Dedifferentiated amniotic fluid mesenchymal stem cell (primary cell): ENCODE measurements around the gene ELAVL1.
A peak's percentile ranks its signal among the peaks of the same experiment; 100 is the strongest.

Experiments used
- DNase-seq: peaks from one replicate; pipeline ENCODE4 v3.0.0-alpha.2; 2016; ENCODE audit errors: extremely low spot score

ELAVL1 gene

GRCh38 chr19:8021374-8021773 lies 15.9 kb upstream of the ELAVL1 start:
- DNase-seq, result no peak

DNA sequence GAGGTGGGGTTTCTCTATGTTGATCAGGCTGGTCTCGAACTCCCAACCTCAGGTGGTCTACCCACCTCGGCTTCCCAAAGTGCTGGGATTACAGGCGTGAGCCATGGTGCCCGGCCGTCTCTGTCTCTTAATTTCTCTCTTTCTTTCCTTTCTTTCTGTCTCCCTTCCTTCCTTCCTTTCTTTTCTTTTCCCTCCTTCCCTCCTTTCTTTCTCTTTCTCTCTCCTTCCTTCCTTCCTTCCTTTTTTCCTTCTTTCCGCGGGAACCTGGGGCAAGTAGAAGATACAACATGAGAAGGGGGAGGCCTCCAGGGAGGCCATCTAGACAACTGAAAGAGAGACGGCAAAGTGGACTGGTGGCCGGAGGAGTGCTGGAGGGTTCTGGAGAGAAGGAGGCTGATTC lies 15.2 kb upstream of the ELAVL1 start:
- no peak for DNase-seq

- no peak for DNase-seq
Measured at GRCh38 chr19:8017808-8018207, 12.4 kb upstream of the ELAVL1 start.

GRCh38 chr19:8004723-8005513 lies 523 bp downstream of the ELAVL1 start:
- DNase-seq, result no peak

- no peak for DNase-seq
Measured at GRCh38 chr19:8004001-8004400, 1.4 kb downstream of the ELAVL1 start.

DNA sequence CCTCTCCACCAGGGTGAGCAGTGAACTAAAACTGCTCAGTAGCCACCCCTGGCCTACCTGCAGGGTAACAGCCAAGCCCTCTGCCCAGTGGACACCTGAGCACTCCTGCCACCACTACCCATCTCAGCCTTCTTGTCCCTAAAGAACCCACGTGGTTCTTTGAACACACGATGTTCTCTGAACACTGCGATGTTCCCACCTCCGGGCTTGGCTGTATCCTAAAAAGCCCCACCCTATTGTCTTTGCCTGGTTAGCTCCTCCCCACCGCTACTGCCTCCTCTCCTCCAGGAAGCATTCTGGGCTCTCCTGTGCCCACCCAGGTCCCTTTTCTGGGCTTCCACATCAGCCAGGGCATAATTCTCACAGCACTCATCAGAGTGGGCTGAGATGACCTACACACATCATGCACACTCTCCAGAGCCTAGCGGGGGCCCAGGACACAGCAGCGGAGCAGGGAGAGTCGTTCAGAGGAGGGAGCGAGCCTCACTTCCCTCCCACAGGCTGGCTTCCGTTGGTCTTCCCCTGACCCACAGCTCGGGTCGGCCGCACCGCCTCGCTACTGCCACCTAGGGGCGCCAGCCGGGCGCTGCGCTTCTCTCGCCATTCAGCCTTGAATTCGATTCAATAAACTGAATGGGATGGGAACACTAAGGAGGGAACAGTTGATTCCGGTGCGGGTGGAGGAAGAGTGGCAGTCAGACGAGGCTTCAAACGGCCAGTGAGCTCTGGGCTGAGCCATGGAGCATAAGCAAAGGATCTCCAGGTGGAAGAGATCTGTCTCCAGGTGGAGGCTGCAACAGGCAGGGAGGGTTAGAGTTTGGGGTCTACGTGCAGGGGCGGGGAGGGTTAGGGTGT lies 3.2 kb downstream of the ELAVL1 start:
- DNase-seq, result peak; percentile 51

- DNase-seq, result no peak
Measured at GRCh38 chr19:8001651-8001994, 3.8 kb downstream of the ELAVL1 start.

GRCh38 chr19:8000298-8001038 lies 5.0 kb downstream of the ELAVL1 start:
- DNase-seq, result no peak

- no peak for DNase-seq
Measured at GRCh38 chr19:7999376-7999775, 6.1 kb downstream of the ELAVL1 start.

GRCh38 chr19:7997809-7998480 lies 7.5 kb downstream of the ELAVL1 start:
- no peak for DNase-seq

GRCh38 chr19:7996883-7997282 lies 8.6 kb downstream of the ELAVL1 start:
- DNase-seq, result no peak

- no peak for DNase-seq
Measured at GRCh38 chr19:7995810-7996158, 9.7 kb downstream of the ELAVL1 start.

DNA sequence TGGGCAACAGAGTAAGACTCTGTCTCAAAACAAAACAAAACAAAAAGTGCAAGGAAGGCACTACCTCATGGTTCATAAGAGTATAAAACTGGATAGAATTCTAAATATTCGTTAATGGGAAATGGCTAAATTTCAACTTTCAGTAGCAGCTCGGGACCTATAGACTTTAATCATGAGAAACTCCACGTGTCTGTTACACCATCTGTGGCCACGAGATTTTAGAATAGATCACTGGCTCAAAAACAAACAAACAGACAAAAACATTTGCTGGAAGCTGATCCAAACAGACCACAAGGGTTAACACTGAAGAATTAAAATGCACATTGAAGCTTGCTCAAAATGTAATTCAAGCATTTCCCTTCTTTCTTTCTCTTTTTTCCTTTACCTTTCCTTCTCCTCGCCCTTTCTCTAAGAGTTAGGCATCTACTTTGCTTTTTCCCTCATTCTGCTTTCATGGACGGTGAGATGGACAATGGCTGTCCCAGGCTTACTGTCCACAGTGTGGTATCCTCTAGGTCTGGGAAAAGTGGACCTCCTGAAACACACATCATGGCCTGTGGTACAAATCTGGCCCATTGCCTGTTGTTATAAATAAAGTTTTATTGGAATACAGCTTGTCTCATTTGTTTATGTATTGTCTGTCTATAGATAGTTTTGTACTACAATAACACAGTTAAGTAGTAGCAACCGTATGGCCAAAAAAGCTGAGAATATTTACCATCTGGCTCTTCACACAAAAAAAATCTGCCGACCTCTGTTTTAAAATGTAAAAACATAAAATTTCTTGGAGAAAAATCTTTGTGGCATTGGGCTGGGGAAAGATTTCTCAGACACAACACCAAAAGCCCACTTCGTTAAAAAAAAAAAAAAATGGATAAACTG lies 10.3 kb downstream of the ELAVL1 start:
- DNase-seq, result no peak

DNA sequence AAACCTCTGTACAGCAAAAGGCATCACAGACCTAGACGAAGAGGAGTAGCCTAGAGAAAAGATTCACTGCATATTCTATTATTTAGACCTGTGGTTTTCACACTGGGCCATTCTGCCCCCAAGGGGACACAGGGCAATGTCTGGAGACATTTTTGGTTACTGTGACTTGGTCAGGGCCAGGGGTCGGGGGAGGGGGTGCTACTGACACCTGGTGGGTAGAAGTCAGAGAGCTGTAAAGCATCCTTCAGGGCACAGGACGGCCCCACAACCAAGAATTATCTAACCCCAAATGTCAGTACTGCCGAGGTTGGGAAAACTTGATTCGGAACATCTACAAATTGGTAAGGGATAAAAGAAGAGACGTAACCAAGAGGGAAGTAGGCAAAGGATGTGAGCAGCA lies 11.3 kb downstream of the ELAVL1 start:
- DNase-seq, result no peak

DNA sequence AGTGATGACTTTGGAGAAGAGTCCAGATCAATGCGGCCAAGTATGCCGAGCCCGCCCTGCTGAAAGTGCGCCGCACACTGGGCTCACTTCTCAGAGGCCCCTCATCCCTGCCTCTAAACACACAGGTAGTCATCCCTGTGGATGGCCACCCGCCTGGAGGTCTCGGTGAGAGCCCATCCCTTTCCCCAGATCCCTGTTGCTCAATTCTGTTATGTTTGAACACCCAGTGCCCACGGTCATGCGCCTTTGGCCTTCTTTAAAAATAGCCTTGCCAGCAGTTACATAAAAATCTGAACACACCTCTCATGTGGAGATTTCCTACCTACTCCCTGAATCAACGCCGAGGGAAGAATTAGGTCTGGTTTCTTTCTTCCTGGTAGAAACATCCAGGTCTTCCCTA lies 11.9 kb downstream of the ELAVL1 start:
- DNase-seq, result no peak

- no peak for DNase-seq
Measured at GRCh38 chr19:7992575-7992974, 12.9 kb downstream of the ELAVL1 start.

GRCh38 chr19:7989071-7989575 lies 16.3 kb downstream of the ELAVL1 start:
- DNase-seq, result no peak

GRCh38 chr19:7988307-7988706 lies 17.1 kb downstream of the ELAVL1 start:
- no peak for DNase-seq

DNA sequence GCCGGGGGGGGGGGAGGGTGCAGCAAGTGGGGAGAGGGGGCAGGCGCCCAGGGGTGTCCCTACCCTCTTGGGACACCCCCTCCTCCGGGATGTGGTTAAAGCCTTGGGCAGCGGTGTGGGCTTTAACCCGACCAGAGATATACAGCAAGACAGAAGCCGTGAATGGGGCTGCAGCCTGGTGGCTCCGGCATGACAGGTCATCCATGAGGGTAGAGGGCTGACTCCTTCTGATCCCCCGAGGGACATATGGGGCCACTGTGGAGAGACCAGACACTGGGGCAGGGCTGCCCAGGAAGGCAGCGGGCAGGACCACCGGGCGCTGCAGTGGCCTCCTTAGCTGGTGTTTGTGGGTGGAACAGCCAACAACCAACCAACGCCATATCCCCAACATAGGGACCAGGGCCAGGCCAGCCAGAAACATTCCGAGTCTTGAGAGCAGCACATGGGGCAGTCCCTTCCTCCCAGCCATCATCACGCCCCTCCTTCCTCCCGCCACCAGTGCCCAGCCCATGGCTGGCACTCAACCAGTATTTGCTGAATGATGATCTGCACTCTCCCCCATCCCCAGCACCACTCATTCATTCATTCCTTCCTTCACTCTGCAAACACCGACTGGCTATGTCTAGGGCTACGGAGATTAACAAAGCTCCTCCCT lies 18.2 kb downstream of the ELAVL1 start:
- no peak for DNase-seq
